ENCODE data around the gene MTA2. TPM values are rescaled to one million over a fixed set of nuclear protein-coding genes. Genes with fewer than 3 reads are reported as not detected.
"Not testable (repeated sequence)": the region's sequence is repeated elsewhere in the genome, so short reads cannot be mapped to it uniquely, and the experiment has no call there.

Gene MTA2
- total RNA-seq, 1 donor from 2014 or later = 68.4 TPM

DNA sequence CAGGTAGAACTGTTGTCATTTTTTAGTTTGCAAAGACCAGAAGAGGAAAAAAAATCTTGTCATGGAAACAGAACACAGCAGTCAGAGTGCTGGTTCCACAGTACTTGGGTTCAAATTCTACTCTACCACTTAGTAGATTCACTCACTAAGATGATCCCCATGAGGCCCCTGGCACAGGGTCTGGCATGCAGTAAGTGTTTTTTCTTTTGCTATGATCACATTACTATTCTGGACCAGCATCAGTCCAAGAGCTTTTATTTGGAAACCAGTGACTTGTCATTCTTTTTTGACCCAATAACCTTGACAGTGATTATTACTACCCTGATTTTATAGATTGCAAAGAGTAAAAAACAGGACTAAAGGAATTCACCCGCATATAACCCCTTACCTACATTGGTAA, 32.1 kb downstream of the MTA2 start:
- DNase-seq (no peak), ATAC-seq (no peak)
- Histone ChIP-seq H3K27ac (no peak overlapping the region), H3K27me3 (ENCODE audit: low read depth) (no peaks in the 10 kb centered on the region), H3K36me3 (peaks cover 81% of the 10 kb centered on the region), H3K4me1 (peaks cover 32% of the 10 kb centered on the region), H3K4me3 (no peak overlapping the region), H3K9me3 (no peaks in the 10 kb centered on the region)
- intact Hi-C loops (cut with DNase I) = no loop called here
- no peak for TF ChIP-seq CTCF (IDR thresholded peaks at IDR 0.05)

DNA sequence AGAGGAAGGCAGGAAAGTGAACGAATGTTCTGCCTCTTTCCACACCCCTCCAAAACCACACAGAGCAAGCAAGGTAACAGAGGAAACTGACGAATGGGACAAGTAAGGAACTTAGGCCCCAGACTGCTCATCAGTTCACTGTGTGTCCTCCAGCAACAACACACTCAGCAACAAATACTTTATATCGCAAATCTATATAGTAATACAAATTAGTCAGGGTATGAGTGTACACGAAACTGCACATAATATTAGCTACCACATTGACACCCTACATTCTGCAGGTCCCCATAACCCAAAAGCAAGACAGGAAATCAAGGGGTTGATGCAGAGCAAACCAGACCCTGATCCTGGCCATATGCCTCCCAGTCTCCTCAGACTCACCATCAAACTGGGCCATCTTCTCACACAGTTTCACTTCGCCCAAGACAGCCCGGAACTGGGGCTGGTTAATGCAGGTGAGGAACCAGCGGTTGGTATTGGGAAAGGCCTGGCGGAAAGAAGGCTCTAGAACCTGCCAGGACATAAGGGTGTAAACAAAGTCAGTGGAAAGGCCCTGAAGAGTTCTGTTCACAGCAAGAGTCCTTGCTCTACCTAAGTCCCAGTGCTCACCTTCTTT, 34.5 kb downstream of the MTA2 start:
- no peak for TF ChIP-seq CTCF (IDR thresholded peaks at IDR 0.05)
- no peak overlapping the region for H3K27ac ChIP-seq
- H3K9me3 ChIP-seq = no peaks in the 10 kb centered on the region
- intact Hi-C loops (cut with DNase I) = no loop called here
- DNase-seq (no peak), ATAC-seq (no peak)
- no peak overlapping the region for H3K4me3 ChIP-seq
- H3K36me3 ChIP-seq = peaks cover 97% of the 10 kb centered on the region
- peaks cover 19% of the 10 kb centered on the region for H3K4me1 ChIP-seq
- no peaks in the 10 kb centered on the region for H3K27me3 ChIP-seq (ENCODE audit: low read depth)

DNA sequence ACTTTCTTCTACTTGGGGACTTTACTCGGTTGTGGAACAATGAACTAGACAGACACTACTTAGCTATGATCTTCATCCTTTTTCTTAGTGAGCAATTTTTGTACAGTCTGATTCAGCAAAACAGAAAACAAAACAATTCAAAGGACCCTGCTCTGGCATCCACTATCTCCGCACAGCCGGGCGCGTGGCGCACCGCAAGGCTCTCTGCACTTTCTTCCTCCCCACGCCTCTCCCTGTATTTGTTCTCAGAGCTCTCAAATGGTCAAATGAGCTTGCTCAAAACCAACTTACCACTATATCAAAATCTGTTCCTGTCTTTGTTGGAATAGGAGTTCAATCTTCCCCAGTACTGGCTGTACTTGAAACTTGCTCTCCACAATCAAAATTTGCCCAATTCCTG, 35.4 kb downstream of the MTA2 start:
- ATAC-seq (no peak), DNase-seq (no peak)
- Histone ChIP-seq H3K9me3 (no peaks in the 10 kb centered on the region), H3K4me3 (no peak overlapping the region), H3K4me1 (peaks cover 10% of the 10 kb centered on the region), H3K27ac (no peak overlapping the region), H3K36me3 (peaks cover 95% of the 10 kb centered on the region), H3K27me3 (ENCODE audit: low read depth) (no peaks in the 10 kb centered on the region)
- no peak for TF ChIP-seq CTCF (IDR thresholded peaks at IDR 0.05)
- intact Hi-C loops (cut with DNase I) = no loop called here

DNA sequence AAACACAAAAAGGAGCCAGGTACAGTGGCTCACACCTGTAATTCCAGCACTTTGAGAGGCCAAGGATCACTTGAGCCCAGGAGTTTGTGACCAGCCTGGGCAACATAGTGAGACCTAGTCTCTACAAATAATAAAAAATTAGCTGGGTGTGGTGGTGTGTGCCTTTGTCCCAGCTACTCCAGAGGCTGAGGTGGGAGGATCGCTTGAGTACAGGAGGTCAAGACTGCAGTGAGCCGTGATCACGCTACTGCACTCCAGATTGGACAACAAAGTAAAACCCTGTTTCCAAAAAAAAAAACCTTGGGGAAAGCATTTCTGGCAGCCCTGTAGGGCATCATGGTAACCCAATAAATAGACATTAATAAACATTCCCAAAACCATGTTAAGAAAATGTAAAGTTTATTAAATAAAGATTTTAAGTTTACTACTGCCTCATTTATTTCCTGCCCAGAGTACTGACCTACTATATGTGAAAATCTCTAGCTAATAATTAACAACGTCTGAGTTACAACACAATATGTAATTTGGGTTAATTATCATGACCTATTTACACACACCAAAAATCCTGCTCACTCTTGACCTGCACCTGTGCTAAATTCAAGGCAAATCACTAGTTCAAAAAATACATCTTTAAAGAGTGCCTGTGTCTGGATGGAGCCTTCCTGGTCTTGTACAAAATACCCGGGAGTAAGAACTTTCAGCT, 36.4 kb downstream of the MTA2 start:
- Histone ChIP-seq H3K27me3 (ENCODE audit: low read depth) (no peaks in the 10 kb centered on the region), H3K9me3 (no peaks in the 10 kb centered on the region), H3K27ac (no peak overlapping the region), H3K4me3 (no peak overlapping the region), H3K4me1 (peaks cover 14% of the 10 kb centered on the region), H3K36me3 (peaks cover 85% of the 10 kb centered on the region)
- DNase-seq (no peak), ATAC-seq (no peak)
- TF ChIP-seq CTCF (IDR thresholded peaks at IDR 0.05) = no peak
- intact Hi-C loops (cut with DNase I) = no loop called here

DNA sequence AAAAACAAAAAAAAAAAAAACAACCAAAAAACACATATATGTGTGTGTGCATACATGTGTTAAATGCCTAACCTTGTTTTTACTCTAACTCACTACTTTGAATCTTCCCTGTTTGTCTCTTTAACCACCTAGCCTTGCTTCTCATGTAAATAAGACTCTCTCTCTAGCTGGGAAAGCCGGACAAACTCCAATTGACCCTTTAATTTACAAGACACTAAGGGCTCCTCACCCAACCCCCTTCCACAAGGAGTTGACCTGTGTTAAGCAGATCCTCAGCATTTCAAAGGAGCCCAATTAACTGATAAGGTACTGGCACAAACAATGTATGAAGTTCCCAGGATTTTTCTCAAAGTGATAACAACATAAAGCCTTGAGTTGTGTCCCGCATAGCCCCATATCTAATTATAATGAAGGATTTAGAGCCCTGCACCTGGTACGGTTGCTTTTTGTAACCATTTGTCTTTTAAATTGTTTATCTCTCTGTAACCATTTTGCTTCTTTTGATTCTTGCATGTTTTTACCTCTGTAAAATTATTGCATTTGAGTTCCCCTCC, 39.9 kb downstream of the MTA2 start:
- DNase-seq; H3K27me3 ChIP-seq (ENCODE audit: low read depth); H3K4me3 ChIP-seq; ATAC-seq; H3K9me3 ChIP-seq; intact Hi-C loops (cut with DNase I): not testable (repeated sequence)
- Histone ChIP-seq H3K27ac (peak overlapping the region; percentile 76), H3K36me3 (peaks cover 72% of the 10 kb centered on the region), H3K4me1 (peaks cover 34% of the 10 kb centered on the region)

DNA sequence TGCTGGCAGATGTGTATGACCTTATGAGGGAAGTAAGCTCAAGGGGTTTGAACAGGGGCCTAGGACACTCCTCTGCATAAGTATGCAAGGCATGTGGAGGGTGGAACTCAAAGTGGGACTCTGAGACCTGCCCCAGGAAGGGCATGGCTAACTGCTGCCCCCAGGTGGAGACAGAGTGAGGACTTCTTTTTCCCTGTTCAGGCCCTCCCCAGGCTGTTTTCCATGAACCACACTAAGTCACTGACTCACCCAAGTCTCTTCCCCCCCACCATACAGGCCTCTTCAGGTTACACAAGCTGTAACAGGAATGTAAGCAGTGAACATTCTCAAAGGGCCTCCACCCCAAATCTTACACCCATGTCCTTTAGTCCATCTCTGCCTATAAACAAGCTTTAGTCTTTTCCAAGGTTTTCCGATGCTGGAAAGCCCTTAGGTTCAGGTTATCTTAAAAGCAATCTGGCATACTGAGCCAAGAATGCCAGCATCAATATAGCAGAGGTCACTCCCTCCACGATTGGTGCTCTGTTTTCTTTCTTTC, 41.0 kb downstream of the MTA2 start:
- peak; percentile 90 for DNase-seq
- H3K4me1 ChIP-seq = peaks cover 45% of the 10 kb centered on the region
- no peaks in the 10 kb centered on the region for H3K9me3 ChIP-seq
- no peaks in the 10 kb centered on the region for H3K27me3 ChIP-seq (ENCODE audit: low read depth)
- peaks cover 61% of the 10 kb centered on the region for H3K36me3 ChIP-seq
- H3K27ac ChIP-seq = peak overlapping the region; percentile 76
- intact Hi-C loops (cut with DNase I) = no loop called here
- H3K4me3 ChIP-seq = no peak overlapping the region
- TF ChIP-seq CTCF (IDR thresholded peaks at IDR 0.05) = peak; percentile 80
- peak; percentile 87 to 90 for ATAC-seq

- H3K4me3 ChIP-seq; DNase-seq; H3K9me3 ChIP-seq; ATAC-seq; intact Hi-C loops (cut with DNase I); H3K27me3 ChIP-seq (ENCODE audit: low read depth): not testable (repeated sequence)
- H3K36me3 ChIP-seq = peaks cover 51% of the 10 kb centered on the region
- peak overlapping the region; percentile 76 for H3K27ac ChIP-seq
- peaks cover 55% of the 10 kb centered on the region for H3K4me1 ChIP-seq
Observed at GRCh38 chr11:62559626-62560025, 42.0 kb downstream of the MTA2 start.

Measured in lower lobe of right lung (tissue), 2 donors.